ENCODE measurements around the gene SWI5. TPM values are rescaled to one million over a fixed set of nuclear protein-coding genes. Genes with fewer than 3 reads are reported as not detected.

SWI5 gene
- total RNA-seq, 2 donors from 2014 or later, result 33.4 to 46.9 TPM

- H3K27me3 ChIP-seq (ENCODE audit: control insufficient read depth, insufficient read depth, low read length, poor library complexity, severe bottlenecking), result no peaks in the 10 kb centered on the region
- 95 to 96% methylated on average over 14 to 17 of the region's 17 CpGs for WGBS, 2 experiments (ENCODE audit: insufficient coverage in 1 of 2, insufficient read length in 1 of 2)
- no peak overlapping the region for H3K27ac ChIP-seq (ENCODE audit: low read depth, low read length)
- no peak overlapping the region for H3K27ac Mint-ChIP-seq
- peaks cover 52% of the 10 kb centered on the region for H3K36me3 Mint-ChIP-seq (ENCODE audit: low read depth)
- no peaks in the 10 kb centered on the region for H3K27me3 Mint-ChIP-seq (ENCODE audit: insufficient read depth)
- no peak overlapping the region for H3K4me3 ChIP-seq (ENCODE audit: low read length)
- no peak for DNase-seq
- H3K9me3 ChIP-seq (ENCODE audit: control insufficient read depth, low read length), result no peaks in the 10 kb centered on the region
- H3K9me3 Mint-ChIP-seq, result no peaks in the 10 kb centered on the region
- no peaks in the 10 kb centered on the region for H3K4me1 ChIP-seq (ENCODE audit: control insufficient read depth, insufficient read depth, low read length)
- TF ChIP-seq CTCF (conservative IDR thresholded peaks at IDR 0.05), result no peak
- H3K36me3 ChIP-seq (ENCODE audit: control insufficient read depth, insufficient read depth, low read length), result peaks cover 62% of the 10 kb centered on the region
- no peak overlapping the region for H3K4me3 Mint-ChIP-seq
- no peaks in the 10 kb centered on the region for H3K4me1 Mint-ChIP-seq
- H3K9ac ChIP-seq (ENCODE audit: extremely low read depth, low read length, poor library complexity, severe bottlenecking), result no peak overlapping the region
These were observed 15.7 kb upstream of the SWI5 start for GRCh38 chr9:128260340-128260739.

GRCh38 chr9:128262687-128263086 is 13.4 kb upstream of the SWI5 start:
- TF ChIP-seq CTCF (conservative IDR thresholded peaks at IDR 0.05), result no peak
- no peaks in the 10 kb centered on the region for H3K9me3 ChIP-seq (ENCODE audit: control insufficient read depth, low read length)
- H3K4me1 ChIP-seq (ENCODE audit: control insufficient read depth, insufficient read depth, low read length), result no peaks in the 10 kb centered on the region
- no peaks in the 10 kb centered on the region for H3K4me1 Mint-ChIP-seq
- no peaks in the 10 kb centered on the region for H3K27me3 ChIP-seq (ENCODE audit: control insufficient read depth, insufficient read depth, low read length, poor library complexity, severe bottlenecking)
- no peaks in the 10 kb centered on the region for H3K9me3 Mint-ChIP-seq
- H3K9ac ChIP-seq (ENCODE audit: extremely low read depth, low read length, poor library complexity, severe bottlenecking), result no peak overlapping the region
- peaks cover 67% of the 10 kb centered on the region for H3K36me3 ChIP-seq (ENCODE audit: control insufficient read depth, insufficient read depth, low read length)
- no peak overlapping the region for H3K27ac Mint-ChIP-seq
- no peak overlapping the region for H3K27ac ChIP-seq (ENCODE audit: low read depth, low read length)
- 97 to 100% methylated on average over 1 to 4 of the region's 4 CpGs for WGBS, 2 experiments (ENCODE audit: insufficient coverage in 1 of 2, insufficient read length in 1 of 2)
- no peaks in the 10 kb centered on the region for H3K27me3 Mint-ChIP-seq (ENCODE audit: insufficient read depth)
- H3K4me3 Mint-ChIP-seq, result no peak overlapping the region
- no peak overlapping the region for H3K4me3 ChIP-seq (ENCODE audit: low read length)
- no peak for DNase-seq
- H3K36me3 Mint-ChIP-seq (ENCODE audit: low read depth), result peaks cover 65% of the 10 kb centered on the region

- Histone ChIP-seq H3K27me3 (ENCODE audit: control insufficient read depth, insufficient read depth, low read length, poor library complexity, severe bottlenecking) (no peaks in the 10 kb centered on the region), H3K4me3 (ENCODE audit: low read length) (no peak overlapping the region), H3K9me3 (ENCODE audit: control insufficient read depth, low read length) (no peaks in the 10 kb centered on the region), H3K4me1 (ENCODE audit: control insufficient read depth, insufficient read depth, low read length) (no peaks in the 10 kb centered on the region), H3K9ac (ENCODE audit: extremely low read depth, low read length, poor library complexity, severe bottlenecking) (no peak overlapping the region), H3K27ac (ENCODE audit: low read depth, low read length) (no peak overlapping the region), H3K36me3 (ENCODE audit: control insufficient read depth, insufficient read depth, low read length) (peaks cover 70% of the 10 kb centered on the region)
- Mint-ChIP-seq H3K27me3 (ENCODE audit: insufficient read depth) (no peaks in the 10 kb centered on the region), H3K4me1 (no peaks in the 10 kb centered on the region), H3K4me3 (no peak overlapping the region), H3K27ac (no peak overlapping the region), H3K9me3 (no peaks in the 10 kb centered on the region), H3K36me3 (ENCODE audit: low read depth) (peaks cover 62% of the 10 kb centered on the region)
- WGBS, 2 experiments (ENCODE audit: insufficient coverage in 1 of 2, insufficient read length in 1 of 2), result 94 to 97% methylated on average over 6 to 10 of the region's 10 CpGs
- TF ChIP-seq CTCF (conservative IDR thresholded peaks at IDR 0.05), result no peak
- no peak for DNase-seq
These were observed 10.7 kb upstream of the SWI5 start for GRCh38 chr9:128265348-128265847.
